Measurements from ENCODE around the gene ATG16L2. TPM values are rescaled to one million over a fixed set of nuclear protein-coding genes. Genes with fewer than 3 reads are reported as not detected.

ATG16L2 gene
- total RNA-seq, 1 experiment from 2014 or later, result 17.3 TPM

DNA sequence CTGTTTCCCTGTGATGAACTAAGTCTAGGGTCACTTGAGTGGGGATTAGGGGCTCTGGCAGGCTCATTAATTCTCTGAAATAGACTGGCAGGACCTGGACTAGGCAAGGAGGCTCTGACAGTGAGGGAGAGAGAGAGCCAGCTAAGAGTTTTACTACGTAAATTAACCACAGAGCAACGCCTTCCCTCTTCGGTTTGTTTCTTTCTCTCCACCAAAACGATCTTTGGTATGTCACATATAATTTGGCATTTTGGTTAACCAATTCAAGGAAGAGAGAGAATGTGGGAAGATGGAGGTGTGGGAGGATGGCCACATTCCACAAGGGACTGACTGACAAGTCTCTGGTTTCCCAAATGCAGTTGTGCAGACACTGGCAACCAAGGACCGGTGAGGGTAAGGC lies 27.9 kb downstream of the ATG16L2 start:
- Histone ChIP-seq H4K8ac (replicated peaks; ENCODE audit: insufficient read length, low read depth, low read length) (no peak overlapping the region), H4K20me1 (ENCODE audit: control insufficient read depth, insufficient read depth, insufficient read length) (no peaks in the 10 kb centered on the region), H2AFZ (ENCODE audit: low read length) (no peak overlapping the region), H3K27me3 (ENCODE audit: insufficient read depth, low read length) (no peaks in the 10 kb centered on the region), H3K9me3 (ENCODE audit: control insufficient read depth, low read depth, low read length) (no peaks in the 10 kb centered on the region), H3K14ac (ENCODE audit: insufficient read depth, low read length) (no peak overlapping the region), H3K27ac (ENCODE audit: insufficient read length, low read depth, low read length) (no peak overlapping the region), H3K9ac (ENCODE audit: extremely low read depth, insufficient read length, low read length) (no peak overlapping the region), H3K18ac (ENCODE audit: insufficient read length, low read depth, low read length) (no peak overlapping the region), H3K4ac (ENCODE audit: low read depth, low read length) (no peak overlapping the region), H2BK5ac (ENCODE audit: insufficient read length, low read length) (no peak overlapping the region), H2BK12ac (ENCODE audit: insufficient read length, low read depth, low read length) (no peak overlapping the region), H3K79me2 (ENCODE audit: insufficient read depth, low read length) (no peaks in the 10 kb centered on the region), H3K23ac (ENCODE audit: insufficient read length, low read depth, low read length) (no peak overlapping the region), H4K5ac (ENCODE audit: insufficient read length, low read depth, low read length) (no peak overlapping the region), H3T11ph (ENCODE audit: low read length) (no peak overlapping the region), H3K4me1 (ENCODE audit: insufficient read depth, low read length) (no peaks in the 10 kb centered on the region), H2AK5ac (ENCODE audit: insufficient read length, low read length) (no peak overlapping the region), H2BK20ac (ENCODE audit: low read depth, low read length, poor library complexity, severe bottlenecking) (no peak overlapping the region), H3K4me2 (ENCODE audit: insufficient read depth, insufficient read length, low read length) (no peak overlapping the region), H3K79me1 (ENCODE audit: insufficient read depth, low read depth, low read length, poor library complexity, severe bottlenecking) (no peaks in the 10 kb centered on the region), H3K56ac (ENCODE audit: insufficient read length, low read depth, low read length) (no peak overlapping the region), H3K23me2 (ENCODE audit: insufficient read length, low read depth, low read length, poor library complexity, severe bottlenecking) (no peaks in the 10 kb centered on the region), H4K91ac (ENCODE audit: insufficient read length, low read depth, low read length) (no peak overlapping the region), H2BK120ac (ENCODE audit: low read depth, low read length, poor library complexity, severe bottlenecking) (no peak overlapping the region), H2BK15ac (ENCODE audit: low read depth, low read length) (no peak overlapping the region)
- TF ChIP-seq CTCF (conservative IDR thresholded peaks at IDR 0.05), result no peak
- no CpG with 5 or more reads among the region's 5 CpGs for WGBS (ENCODE audit: extremely low coverage, insufficient read length, low lambda C conversion rate)
- Mint-ChIP-seq H3K4me1 (no peaks in the 10 kb centered on the region), H3K36me3 (ENCODE audit: insufficient read depth in 1 of 3, low read depth in 3 of 3) (peaks cover 0 to 5% (median 0%) of the 10 kb centered on the region in 3 experiments; a peak in 1 of 7 replicates), H3K27ac (peak overlapping the region in 1 of 3 experiments; percentile 22; a peak in 1 of 7 replicates), H3K9me3 (no peaks in the 10 kb centered on the region), H3K4me3 (no peak overlapping the region), H3K27me3 (ENCODE audit: low read depth) (no peaks in the 10 kb centered on the region)
- no peak for DNase-seq
